SK-N-SH treated with all-trans-retinoic acid at 6 μM for 48 hours (cell line): Measurements from ENCODE around the gene PTPRS.

ENCODE experiments used
- ATAC-seq: fragments of 200-7000 bp; cut with Tn5 transposase; 3 replicates; pipeline ENCODE4 v1.9.1; 2020; ENCODE audit warnings: mild to moderate bottlenecking, moderate library complexity
- ARNTL ChIP-seq: fragments of 450-650 bp; formaldehyde crosslinking; IDR thresholded peaks from 2 replicates; pipeline ENCODE4 v1.5.0; 2020; ENCODE audit warnings: low read depth, mild to moderate bottlenecking, moderate library complexity, borderline replicate concordance
- BACH2 ChIP-seq: fragments of 250-450 bp; sonication (Bioruptor Pico); IDR thresholded peaks from 2 replicates; pipeline ENCODE4 v1.9.0; 2021; ENCODE audit warnings: mild to moderate bottlenecking, borderline replicate concordance
- CSDC2 ChIP-seq: fragments of 250-450 bp; sonication (Bioruptor Pico); IDR thresholded peaks from 2 replicates; pipeline ENCODE4 v1.5.0; 2020; ENCODE audit warnings: mild to moderate bottlenecking, moderate library complexity
- ESRRG ChIP-seq: fragments of 250-450 bp; sonication (Bioruptor Pico); IDR thresholded peaks from 2 replicates; pipeline ENCODE4 v1.6.1; 2021; ENCODE audit warnings: mild to moderate bottlenecking
- GLIS3 ChIP-seq: fragments of 250-450 bp; sonication (Bioruptor Pico); IDR thresholded peaks from 2 replicates; pipeline ENCODE4 v1.5.0; 2020; ENCODE audit warnings: mild to moderate bottlenecking, moderate library complexity
- ISL1 ChIP-seq: fragments of 250-450 bp; sonication (Bioruptor Pico); IDR thresholded peaks from 2 replicates; pipeline ENCODE4 v2.1.2; 2022; ENCODE audit warnings: mild to moderate bottlenecking, moderate library complexity
- OSR1 ChIP-seq: fragments of 250-450 bp; sonication (Bioruptor Pico); IDR thresholded peaks from 2 replicates; pipeline ENCODE4 v1.8.0; 2022; ENCODE audit warnings: moderate library complexity, mild to moderate bottlenecking, inconsistent platforms
- PATZ1 ChIP-seq: fragments of 250-450 bp; sonication (Bioruptor Pico); IDR thresholded peaks from 2 replicates; pipeline ENCODE4 v1.8.0; 2020; ENCODE audit warnings: mild to moderate bottlenecking, moderate library complexity, borderline replicate concordance
- POU6F1 ChIP-seq: fragments of 250-450 bp; sonication (Bioruptor Pico); IDR thresholded peaks from 2 replicates; pipeline ENCODE4 v1.8.0; 2021; ENCODE audit warnings: low read depth, mild to moderate bottlenecking, moderate library complexity, borderline replicate concordance
- PPARA ChIP-seq: fragments of 250-450 bp; sonication (Bioruptor Pico); IDR thresholded peaks from 2 replicates; pipeline ENCODE4 v1.5.0; 2020; ENCODE audit warnings: mild to moderate bottlenecking, borderline replicate concordance
- RARB ChIP-seq: fragments of 250-450 bp; sonication (Bioruptor Pico); IDR thresholded peaks from 2 replicates; pipeline ENCODE4 v1.8.0; 2021; ENCODE audit warnings: mild to moderate bottlenecking, moderate library complexity
- SNAI2 ChIP-seq: fragments of 250-450 bp; sonication (Bioruptor Pico); IDR thresholded peaks from 2 replicates; pipeline ENCODE4 v1.5.0; 2020; ENCODE audit warnings: mild to moderate bottlenecking, moderate library complexity
- TCF4 ChIP-seq: fragments of 250-450 bp; sonication (Bioruptor Pico); IDR thresholded peaks from 2 replicates; pipeline ENCODE4 v1.8.0; 2021; ENCODE audit warnings: mild to moderate bottlenecking, moderate library complexity, borderline replicate concordance
- TOX ChIP-seq: fragments of 250-450 bp; sonication (Bioruptor Pico); IDR thresholded peaks from 2 replicates; pipeline ENCODE4 v1.8.0; 2021; ENCODE audit warnings: mild to moderate bottlenecking, moderate library complexity, borderline replicate concordance
- ZC3H10 ChIP-seq: fragments of 250-450 bp; sonication (Bioruptor Pico); IDR thresholded peaks from 2 replicates; pipeline ENCODE4 v1.5.1; 2021; ENCODE audit warnings: mild to moderate bottlenecking, moderate library complexity
- ZFP3 ChIP-seq: fragments of 250-450 bp; sonication (Bioruptor Pico); IDR thresholded peaks from 2 replicates; pipeline ENCODE4 v1.5.0; 2020; ENCODE audit warnings: mild to moderate bottlenecking, moderate library complexity
- ZFP30 ChIP-seq: fragments of 450-650 bp; formaldehyde crosslinking; IDR thresholded peaks from 2 replicates; pipeline ENCODE4 v1.5.0; 2022; ENCODE audit warnings: mild to moderate bottlenecking, moderate library complexity
- ZNF565 ChIP-seq: fragments of 450-650 bp; formaldehyde crosslinking; conservative IDR thresholded peaks from 2 replicates; pipeline ENCODE4 v1.5.0; 2020; ENCODE audit warnings: low read depth, mild to moderate bottlenecking, moderate library complexity
- ZNF70 ChIP-seq: fragments of 450-650 bp; formaldehyde crosslinking; IDR thresholded peaks from 2 replicates; pipeline ENCODE4 v1.5.0; 2020; ENCODE audit warnings: mild to moderate bottlenecking, moderate library complexity
- ZNF8 ChIP-seq: fragments of 450-650 bp; formaldehyde crosslinking; IDR thresholded peaks from 2 replicates; pipeline ENCODE4 v1.5.0; 2020; ENCODE audit warnings: mild to moderate bottlenecking, moderate library complexity
- TF ChIP-seq, protein P1 (sequence below): fragments of 250-450 bp; sonication (Bioruptor Pico); IDR thresholded peaks from 2 replicates; pipeline ENCODE4 v1.5.1; 2021; ENCODE audit warnings: mild to moderate bottlenecking, moderate library complexity
- TF ChIP-seq, protein P2 (sequence below): fragments of 250-450 bp; sonication (Bioruptor Pico); IDR thresholded peaks from 2 replicates; pipeline ENCODE4 v1.5.1; 2020; ENCODE audit warnings: low read depth, mild to moderate bottlenecking, moderate library complexity

The PTPRS gene

GRCh38 chr19:5321851-5322681 is 18.5 kb downstream of the PTPRS start:
- no peak; the same call in 2 of the 3 replicates for ATAC-seq
- no peak for TF ChIP-seq POU6F1
- no peak for TF ChIP-seq RARB
- no peak for TF ChIP-seq ZNF8 (CRISPR knock-in tag)
- TF ChIP-seq CSDC2, result no peak
- TF ChIP-seq TCF4 (CRISPR knock-in tag), result no peak
- TF ChIP-seq ZFP3 (CRISPR knock-in tag), result no peak
- TF ChIP-seq BACH2 (CRISPR knock-in tag), result no peak
- TF ChIP-seq GLIS3 (CRISPR knock-in tag), result no peak
- no peak for TF ChIP-seq ISL1 (CRISPR knock-in tag)
- TF ChIP-seq, protein P1, sequence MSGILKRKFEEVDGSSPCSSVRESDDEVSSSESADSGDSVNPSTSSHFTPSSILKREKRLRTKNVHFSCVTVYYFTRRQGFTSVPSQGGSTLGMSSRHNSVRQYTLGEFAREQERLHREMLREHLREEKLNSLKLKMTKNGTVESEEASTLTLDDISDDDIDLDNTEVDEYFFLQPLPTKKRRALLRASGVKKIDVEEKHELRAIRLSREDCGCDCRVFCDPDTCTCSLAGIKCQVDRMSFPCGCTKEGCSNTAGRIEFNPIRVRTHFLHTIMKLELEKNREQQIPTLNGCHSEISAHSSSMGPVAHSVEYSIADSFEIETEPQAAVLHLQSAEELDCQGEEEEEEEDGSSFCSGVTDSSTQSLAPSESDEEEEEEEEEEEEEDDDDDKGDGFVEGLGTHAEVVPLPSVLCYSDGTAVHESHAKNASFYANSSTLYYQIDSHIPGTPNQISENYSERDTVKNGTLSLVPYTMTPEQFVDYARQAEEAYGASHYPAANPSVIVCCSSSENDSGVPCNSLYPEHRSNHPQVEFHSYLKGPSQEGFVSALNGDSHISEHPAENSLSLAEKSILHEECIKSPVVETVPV (CRISPR knock-in tag), result no peak
- no peak for TF ChIP-seq ZFP30
- no peak for TF ChIP-seq ESRRG (CRISPR knock-in tag)

DNA sequence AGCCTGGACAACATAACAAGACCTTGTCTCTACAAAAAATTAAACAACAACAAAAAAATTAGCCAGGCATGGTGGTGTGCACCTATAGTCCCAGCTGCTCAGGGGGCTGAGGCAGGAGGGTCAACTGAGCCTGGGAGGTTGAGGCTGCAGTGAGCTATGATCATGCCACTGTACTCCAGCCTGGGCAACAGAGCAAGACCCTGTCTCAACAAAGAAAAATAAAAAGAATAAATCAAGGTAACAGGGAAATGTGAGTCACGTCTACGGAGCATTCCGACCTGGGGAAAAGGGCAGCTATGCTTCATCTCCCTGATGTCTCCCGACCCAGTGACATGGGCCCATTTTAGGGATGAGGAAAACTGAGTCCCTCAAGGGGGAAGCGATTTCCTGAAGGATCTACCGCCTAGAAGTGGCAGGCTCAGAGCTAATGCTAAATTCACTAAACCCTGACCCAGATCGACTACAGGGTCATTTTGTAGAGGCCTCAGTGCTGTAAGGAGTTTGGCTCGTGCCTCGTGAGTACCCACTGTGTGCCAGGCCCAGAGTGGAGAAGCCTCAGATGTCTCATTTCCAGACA is 19.5 kb downstream of the PTPRS start:
- TF ChIP-seq BACH2 (CRISPR knock-in tag) (no peak), ZC3H10 (CRISPR knock-in tag) (no peak), SNAI2 (CRISPR knock-in tag) (no peak), POU6F1 (no peak), ESRRG (CRISPR knock-in tag) (no peak), ZFP3 (CRISPR knock-in tag) (no peak), TOX (no peak), GLIS3 (CRISPR knock-in tag) (no peak), ZNF565 (no peak), ZNF70 (CRISPR knock-in tag) (no peak), ARNTL (CRISPR knock-in tag) (no peak), PATZ1 (no peak), OSR1 (no peak), RARB (no peak), CSDC2 (no peak)
- TF ChIP-seq, protein P2, sequence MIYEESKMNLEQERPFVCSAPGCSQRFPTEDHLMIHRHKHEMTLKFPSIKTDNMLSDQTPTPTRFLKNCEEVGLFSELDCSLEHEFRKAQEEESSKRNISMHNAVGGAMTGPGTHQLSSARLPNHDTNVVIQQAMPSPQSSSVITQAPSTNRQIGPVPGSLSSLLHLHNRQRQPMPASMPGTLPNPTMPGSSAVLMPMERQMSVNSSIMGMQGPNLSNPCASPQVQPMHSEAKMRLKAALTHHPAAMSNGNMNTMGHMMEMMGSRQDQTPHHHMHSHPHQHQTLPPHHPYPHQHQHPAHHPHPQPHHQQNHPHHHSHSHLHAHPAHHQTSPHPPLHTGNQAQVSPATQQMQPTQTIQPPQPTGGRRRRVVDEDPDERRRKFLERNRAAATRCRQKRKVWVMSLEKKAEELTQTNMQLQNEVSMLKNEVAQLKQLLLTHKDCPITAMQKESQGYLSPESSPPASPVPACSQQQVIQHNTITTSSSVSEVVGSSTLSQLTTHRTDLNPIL, result no peak
- ATAC-seq, result no peak

DNA sequence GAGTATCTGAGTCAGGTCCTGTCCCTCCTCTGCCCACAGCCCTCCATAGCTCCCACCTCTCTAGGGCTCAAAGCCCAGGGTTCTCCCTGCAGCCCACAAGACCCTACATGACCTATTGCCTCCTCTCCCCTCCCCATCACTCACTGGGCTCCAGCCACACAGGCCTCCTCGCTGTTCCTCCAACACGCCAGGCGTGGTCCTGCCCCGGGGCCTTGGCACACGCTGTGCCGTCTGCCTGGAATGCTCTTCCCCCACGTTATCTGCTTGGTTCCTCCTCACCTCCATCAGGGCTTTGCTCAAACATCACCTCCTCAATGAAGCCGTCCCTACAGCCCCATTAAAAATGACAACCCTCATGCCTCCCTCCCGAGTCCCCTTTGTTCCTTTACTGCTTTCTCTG is 21.1 kb downstream of the PTPRS start:
- ATAC-seq, result no peak
- no peak for TF ChIP-seq ZFP3 (CRISPR knock-in tag)
- no peak for TF ChIP-seq PPARA
- TF ChIP-seq ZC3H10 (CRISPR knock-in tag), result no peak
- TF ChIP-seq ZNF70 (CRISPR knock-in tag), result no peak
- no peak for TF ChIP-seq OSR1
- no peak for TF ChIP-seq TCF4 (CRISPR knock-in tag)
- TF ChIP-seq POU6F1, result no peak
- no peak for TF ChIP-seq CSDC2
- no peak for TF ChIP-seq ZFP30
- no peak for TF ChIP-seq ISL1 (CRISPR knock-in tag)
- TF ChIP-seq, all 23 proteins: peak for 0
